SU-DHL-6 (cell line): ENCODE data around the gene DSCAML1.

ENCODE experiments used
- H2AFZ ChIP-seq: fragments of 200-600 bp; sonication (generic); 2 replicates; pipeline ENCODE4 v1.6.1; 2014; ENCODE audit warnings: low read depth, mild to moderate bottlenecking, moderate library complexity, mixed read lengths, antibody characterized with exemption, low read length; ENCODE audit not compliant: severe bottlenecking
- H3F3A ChIP-seq: fragments of 200-600 bp; shearing (Covaris generic); 2 replicates; pipeline ENCODE4 v1.6.0; 2016; ENCODE audit warnings: antibody characterized with exemption, mild to moderate bottlenecking; ENCODE audit not compliant: insufficient read depth
- H3K27ac ChIP-seq: fragments of 200-600 bp; sonication (generic); 2 replicates; pipeline ENCODE4 v1.5.1; 2016; ENCODE audit warnings: low read depth, mild to moderate bottlenecking, low read length, moderate library complexity, mixed read lengths
- H3K27me3 ChIP-seq: fragments of 200-600 bp; sonication (generic), shearing (Covaris generic); 2 replicates; pipeline ENCODE4 v1.6.0; 2014; ENCODE audit warnings: mild to moderate bottlenecking, low read length
- H3K36me3 ChIP-seq: fragments of 200-600 bp; sonication (generic); 2 replicates; pipeline ENCODE4 v1.6.1; 2014; ENCODE audit warnings: mild to moderate bottlenecking, low read length, mixed read lengths
- H3K4me2 ChIP-seq: fragments of 300-600, 200-600 bp; shearing (Covaris generic), sonication (generic); 2 replicates; pipeline ENCODE4 v1.6.0; 2014; ENCODE audit warnings: low read length, low read depth, mild to moderate bottlenecking; ENCODE audit not compliant: poor library complexity, severe bottlenecking
- H3K4me3 ChIP-seq: fragments of 200-600 bp; sonication (generic); 2 replicates; pipeline ENCODE4 v1.5.1; 2014; ENCODE audit warnings: antibody characterized with exemption, low read length, mild to moderate bottlenecking, mixed read lengths; ENCODE audit not compliant: insufficient read depth, poor library complexity, severe bottlenecking
- H3K79me2 ChIP-seq: fragments of 200-600 bp; sonication (generic); 2 replicates; pipeline ENCODE4 v1.6.1; 2014; ENCODE audit warnings: mild to moderate bottlenecking, low read length, moderate library complexity; ENCODE audit not compliant: insufficient read depth
- H3K9ac ChIP-seq: fragments of 200-600 bp; sonication (generic); 2 replicates; pipeline ENCODE4 v1.7.0; 2014; ENCODE audit warnings: mild to moderate bottlenecking, low read length
- H3K9me2 ChIP-seq: fragments of 200-600 bp; sonication (generic); replicated peaks from 2 replicates; pipeline ENCODE4 v1.6.1; 2014; ENCODE audit warnings: low read length; ENCODE audit not compliant: insufficient read depth
- H3K9me3 ChIP-seq: fragments of 200-600 bp; sonication (generic); 2 replicates; pipeline ENCODE4 v1.6.1; 2014; ENCODE audit warnings: low read length, mixed read lengths; ENCODE audit not compliant: insufficient read depth
- H4K20me1 ChIP-seq: fragments of 200-600 bp; sonication (generic); 2 replicates; pipeline ENCODE4 v1.6.1; 2014; ENCODE audit warnings: low read depth, mild to moderate bottlenecking, antibody characterized with exemption, low read length, moderate library complexity, mixed read lengths
- CTCF ChIP-seq: fragments of 200-600 bp; sonication (generic); IDR thresholded peaks from one replicate; pipeline ENCODE4 v1.5.1; 2017; ENCODE audit warnings: antibody characterized with exemption, mild to moderate bottlenecking, low read length, moderate library complexity; ENCODE audit not compliant: insufficient read depth, poor library complexity, severe bottlenecking
- EZH2phosphoT487 ChIP-seq: fragments of 200-600 bp; sonication (generic), shearing (Covaris generic); conservative IDR thresholded peaks from 2 replicates; pipeline ENCODE4 v1.6.1; 2018; ENCODE audit warnings: mild to moderate bottlenecking, antibody characterized with exemption, low read length, moderate library complexity, mixed read lengths

The DSCAML1 gene

GRCh38 chr11:117584056-117584830 is 212.8 kb downstream of the DSCAML1 start:
- Histone ChIP-seq H3F3A (no peaks in the 10 kb centered on the region), H3K79me2 (no peaks in the 10 kb centered on the region), H3K9me3 (no peaks in the 10 kb centered on the region), H3K27ac (no peak overlapping the region), H3K9ac (no peak overlapping the region), H4K20me1 (no peaks in the 10 kb centered on the region), H3K27me3 (no peaks in the 10 kb centered on the region), H3K4me3 (no peak overlapping the region), H2AFZ (no peak overlapping the region), H3K36me3 (no peaks in the 10 kb centered on the region), H3K9me2 (no peaks in the 10 kb centered on the region), H3K4me2 (no peak overlapping the region)
- no peak for TF ChIP-seq EZH2phosphoT487
- no peak for TF ChIP-seq CTCF

GRCh38 chr11:117583063-117583801 is 213.8 kb downstream of the DSCAML1 start:
- no peak overlapping the region for H3K27ac ChIP-seq
- no peak overlapping the region for H3K4me2 ChIP-seq
- H3K9ac ChIP-seq = no peak overlapping the region
- no peak overlapping the region for H2AFZ ChIP-seq
- no peaks in the 10 kb centered on the region for H3K79me2 ChIP-seq
- no peak overlapping the region for H3K4me3 ChIP-seq
- no peaks in the 10 kb centered on the region for H3K27me3 ChIP-seq
- no peaks in the 10 kb centered on the region for H3K9me3 ChIP-seq
- H3K36me3 ChIP-seq = no peaks in the 10 kb centered on the region
- no peaks in the 10 kb centered on the region for H3K9me2 ChIP-seq
- H3F3A ChIP-seq = no peaks in the 10 kb centered on the region
- no peaks in the 10 kb centered on the region for H4K20me1 ChIP-seq
- TF ChIP-seq EZH2phosphoT487 (no peak), CTCF (no peak)

GRCh38 chr11:117582433-117582832 is 214.6 kb downstream of the DSCAML1 start:
- Histone ChIP-seq H3F3A (no peaks in the 10 kb centered on the region), H3K9me3 (no peaks in the 10 kb centered on the region), H3K79me2 (no peaks in the 10 kb centered on the region), H4K20me1 (no peaks in the 10 kb centered on the region), H3K36me3 (no peaks in the 10 kb centered on the region), H3K4me3 (no peak overlapping the region), H2AFZ (no peak overlapping the region), H3K4me2 (no peak overlapping the region), H3K27me3 (no peaks in the 10 kb centered on the region), H3K27ac (no peak overlapping the region), H3K9me2 (no peaks in the 10 kb centered on the region), H3K9ac (no peak overlapping the region)
- TF ChIP-seq CTCF (no peak), EZH2phosphoT487 (no peak)
